Occipital lobe (tissue), 2 donors: ENCODE results near the gene COMMD2. TPM values are rescaled to one million over a fixed set of nuclear protein-coding genes. Genes with fewer than 3 reads are reported as not detected.

Experiments
- DNase-seq: peaks from one replicate; lab custom pipeline; 2025; lab: John Stamatoyannopoulos, UW
- total RNA-seq: library from RNA; depleted of rRNA; stranded (reverse); fragments of >200 nt; gene quantifications from one replicate; pipeline ENCODE4 v1.2.3, GENCODE V29; 2014

Gene COMMD2
- total RNA-seq, 1 donor from 2014 or later, result 126 TPM

DNA sequence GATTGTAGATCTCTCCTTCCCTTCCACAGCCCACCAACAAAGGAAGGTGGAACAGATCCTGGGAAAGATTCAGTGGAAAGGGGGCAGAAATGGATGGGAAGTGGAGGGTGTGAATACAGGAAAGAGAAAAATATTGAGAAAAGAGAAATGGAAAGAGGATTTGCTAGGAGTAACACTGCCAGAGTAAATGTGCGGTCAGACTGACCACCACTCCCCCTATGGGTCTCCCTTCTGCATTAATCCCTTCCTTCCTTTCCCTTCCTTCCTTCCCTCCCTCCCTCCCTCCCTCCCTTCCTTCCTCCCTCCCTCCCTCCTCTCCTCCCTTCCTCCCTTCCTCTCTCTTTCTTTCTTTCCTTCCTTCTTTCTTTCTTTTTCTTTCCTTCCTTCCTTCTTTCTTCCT is 12.0 kb upstream of the COMMD2 start:
- DNase-seq, result no peak

- DNase-seq, result no peak
Observed at GRCh38 chr3:149763565-149764195, 11.4 kb upstream of the COMMD2 start.

- no peak for DNase-seq
Observed at GRCh38 chr3:149753717-149754116, 1.4 kb upstream of the COMMD2 start.

- no peak for DNase-seq
Observed at GRCh38 chr3:149752788-149753136, 473 bp upstream of the COMMD2 start.

DNA sequence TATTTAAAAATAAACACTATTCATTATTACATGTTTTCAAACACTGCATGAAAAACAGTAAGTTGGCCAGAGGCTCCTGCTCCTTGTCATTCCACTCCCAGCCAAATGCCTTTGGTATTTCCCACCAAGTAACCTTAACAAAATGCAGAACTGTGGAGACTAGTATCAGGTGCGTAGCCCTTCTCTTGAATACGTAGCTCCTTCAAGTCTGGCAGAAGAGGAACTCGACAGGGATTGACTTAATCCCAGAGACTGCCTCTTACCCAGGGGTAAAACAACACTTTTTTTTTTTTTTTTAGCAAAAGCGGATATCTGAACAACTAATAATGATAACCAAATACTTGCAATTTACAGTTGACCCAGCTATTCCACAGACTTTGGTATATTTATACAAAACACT is 738 bp downstream of the COMMD2 start:
- DNase-seq, result no peak

DNA sequence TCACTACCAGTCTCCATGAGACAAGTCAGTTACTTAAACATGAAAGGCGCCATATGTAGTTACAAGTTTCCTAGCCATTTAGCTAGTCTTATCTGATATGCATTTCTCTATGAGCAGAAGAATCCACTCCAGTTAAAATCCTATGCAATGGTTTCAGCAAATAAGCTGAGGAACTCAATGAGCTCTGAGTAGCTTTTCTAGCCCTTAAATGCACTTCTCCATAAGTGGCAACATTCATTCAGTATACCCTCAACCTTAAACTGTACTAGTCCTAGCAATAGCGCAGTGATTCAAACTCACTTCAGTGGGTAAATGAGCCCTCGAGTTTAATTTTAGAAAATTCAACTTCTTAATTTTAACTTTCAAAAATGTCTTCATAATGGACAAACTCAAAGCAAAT is 7.7 kb downstream of the COMMD2 start:
- DNase-seq, result no peak

GRCh38 chr3:149744151-149744550 is 8.1 kb downstream of the COMMD2 start:
- no peak for DNase-seq

- DNase-seq, result no peak
Observed at GRCh38 chr3:149739396-149739795, 12.9 kb downstream of the COMMD2 start.

- no peak for DNase-seq
Observed at GRCh38 chr3:149738876-149739275, 13.4 kb downstream of the COMMD2 start.

DNA sequence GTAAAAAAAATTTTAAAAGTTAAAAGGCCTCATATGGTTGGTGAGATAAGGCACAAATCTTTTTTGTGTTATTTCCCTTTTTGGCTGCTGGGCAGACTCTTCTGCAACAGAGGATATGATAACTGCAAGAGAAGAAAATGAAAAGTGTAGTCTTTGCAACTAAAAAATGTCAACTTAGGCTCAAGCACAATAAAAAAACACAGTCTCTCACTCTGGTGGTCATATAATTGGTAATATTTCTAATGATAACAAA is 15.4 kb downstream of the COMMD2 start:
- no peak for DNase-seq

DNA sequence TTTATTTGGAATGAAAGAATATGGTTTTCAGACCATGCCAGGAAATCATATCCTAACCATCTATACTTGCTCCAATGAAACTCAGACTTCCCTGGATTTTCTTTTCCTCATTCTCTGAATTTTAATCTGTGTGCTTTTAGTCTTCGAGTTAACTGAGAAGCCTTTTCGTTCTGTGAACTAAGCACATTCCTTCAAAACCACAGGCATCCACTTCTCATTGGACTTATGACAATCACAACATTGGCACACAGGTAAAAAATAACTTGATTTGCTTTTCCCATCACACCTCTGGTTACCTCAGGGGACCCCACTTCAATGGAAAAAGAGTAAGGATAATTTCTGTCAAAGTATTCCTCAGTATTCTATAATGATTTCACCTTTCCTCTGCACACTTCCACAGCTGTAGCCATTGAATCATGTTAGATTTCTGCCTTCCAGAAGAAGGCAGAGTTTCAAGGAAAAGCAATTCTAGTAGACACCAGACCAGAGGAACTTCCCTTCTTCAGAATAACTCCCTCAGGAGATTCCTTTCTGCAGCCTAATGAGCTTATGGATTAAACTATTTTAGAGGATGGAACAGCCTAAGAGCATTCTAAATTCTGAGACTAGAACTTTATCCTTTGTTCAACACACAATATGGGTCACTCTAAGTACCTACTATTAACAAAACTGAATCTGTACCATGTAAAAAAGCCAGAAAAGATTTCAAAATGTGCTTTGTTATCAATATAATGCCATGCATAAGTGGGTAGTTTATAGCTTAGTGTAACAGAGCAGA is 15.9 kb downstream of the COMMD2 start:
- DNase-seq, result no peak

GRCh38 chr3:149732234-149732633 is 20.1 kb downstream of the COMMD2 start:
- no peak for DNase-seq

DNA sequence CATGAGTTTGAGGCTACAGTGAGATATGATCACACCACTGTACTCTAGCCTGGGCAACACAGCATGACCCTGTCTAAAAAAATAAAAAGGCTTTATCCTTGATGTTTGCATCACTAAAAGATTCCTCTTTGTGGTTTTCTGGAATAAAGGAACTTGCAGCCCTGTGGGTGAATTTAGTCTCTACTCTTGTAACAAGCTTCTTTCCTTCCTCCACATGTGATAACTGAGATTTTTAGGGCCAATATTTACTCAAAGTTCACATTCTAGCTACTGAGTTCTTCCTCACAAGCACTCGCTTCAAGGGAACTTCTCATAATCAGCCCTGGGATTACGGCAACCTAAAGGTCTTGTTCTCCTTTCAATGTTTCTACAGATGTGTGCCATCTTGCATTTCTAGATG is 24.6 kb downstream of the COMMD2 start:
- DNase-seq, result no peak

DNA sequence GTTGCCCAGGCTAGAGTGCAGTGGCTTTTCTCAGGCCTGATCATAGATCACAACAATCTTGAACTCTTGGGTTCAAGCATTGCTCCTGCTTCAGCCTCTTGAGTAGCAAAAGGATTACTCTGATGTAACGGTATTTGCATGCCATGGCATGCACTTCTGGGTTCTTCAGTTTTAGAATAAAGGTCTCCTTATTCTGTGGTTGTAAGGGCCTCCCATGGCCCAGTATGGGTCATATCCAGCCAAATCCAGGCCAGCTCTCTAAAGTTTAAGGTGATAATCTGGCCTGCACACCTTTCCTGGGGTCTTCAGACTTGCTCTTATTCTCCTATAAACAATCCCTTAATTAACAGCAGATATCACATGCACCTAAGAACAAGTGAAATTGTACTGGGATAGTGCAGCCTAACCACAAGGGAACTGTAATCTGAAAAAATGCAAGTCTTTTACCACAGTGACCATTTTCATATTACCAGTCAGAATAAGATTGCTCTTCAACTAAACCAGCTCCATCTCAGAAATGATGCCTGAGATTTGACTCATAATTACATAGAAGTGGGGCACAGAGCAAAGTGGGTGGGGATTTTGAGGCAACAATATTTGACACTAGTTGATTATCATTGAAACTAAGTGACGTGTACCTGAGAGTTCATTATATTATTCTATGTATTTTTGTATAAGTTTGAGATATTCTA is 25.4 kb downstream of the COMMD2 start:
- no peak for DNase-seq

DNA sequence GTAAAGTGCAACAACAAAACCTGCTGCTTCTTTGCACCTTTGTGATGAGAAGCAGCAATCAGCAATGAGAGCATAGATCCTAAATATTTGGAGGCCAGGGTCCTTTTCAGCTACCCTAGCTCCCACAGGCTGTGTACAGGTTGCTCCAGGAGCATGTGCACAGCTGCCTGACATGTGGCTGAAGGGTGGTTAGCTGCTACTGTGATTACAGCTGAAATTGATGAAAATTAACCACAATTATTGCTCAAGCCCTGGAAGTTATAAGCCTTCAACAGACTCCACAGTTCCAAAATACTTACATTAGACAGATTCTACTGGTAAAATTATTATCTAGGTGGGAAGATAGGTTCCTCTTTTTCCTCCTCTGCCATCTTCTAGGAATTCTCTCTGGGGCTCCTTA is 28.5 kb downstream of the COMMD2 start:
- DNase-seq, result no peak

- DNase-seq, result no peak
Observed at GRCh38 chr3:149720918-149721317, 31.4 kb downstream of the COMMD2 start.

DNA sequence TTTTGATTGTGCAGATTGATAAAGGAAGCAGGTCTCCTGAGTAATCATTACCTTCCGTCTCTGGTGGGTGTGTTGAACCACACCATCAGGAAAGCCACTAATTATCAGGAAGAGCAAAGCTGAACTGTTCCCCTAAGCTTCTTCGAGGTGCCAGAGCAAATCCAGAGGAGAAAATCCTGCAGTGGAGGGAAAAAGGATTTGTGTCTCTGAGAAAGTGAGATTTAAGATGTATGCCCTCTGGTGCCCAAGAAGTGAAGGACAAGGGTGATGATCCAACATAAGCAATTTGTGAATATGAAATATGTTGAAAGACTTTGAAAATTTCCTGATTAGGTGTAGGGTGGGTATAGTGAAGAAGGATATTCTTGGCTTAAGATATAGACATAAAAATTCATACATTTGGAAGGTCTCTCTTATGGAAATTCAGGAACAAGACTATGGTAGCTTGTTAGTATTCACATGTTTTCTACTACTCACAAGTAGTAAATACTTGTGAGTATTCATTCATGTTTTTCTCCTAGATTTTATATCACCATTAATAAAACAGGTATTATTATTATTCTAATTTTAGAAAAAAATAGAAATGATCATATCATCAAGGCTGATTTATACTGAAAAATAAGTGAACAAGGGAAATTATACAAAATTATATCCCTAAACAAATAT is 34.8 kb downstream of the COMMD2 start:
- no peak for DNase-seq

DNA sequence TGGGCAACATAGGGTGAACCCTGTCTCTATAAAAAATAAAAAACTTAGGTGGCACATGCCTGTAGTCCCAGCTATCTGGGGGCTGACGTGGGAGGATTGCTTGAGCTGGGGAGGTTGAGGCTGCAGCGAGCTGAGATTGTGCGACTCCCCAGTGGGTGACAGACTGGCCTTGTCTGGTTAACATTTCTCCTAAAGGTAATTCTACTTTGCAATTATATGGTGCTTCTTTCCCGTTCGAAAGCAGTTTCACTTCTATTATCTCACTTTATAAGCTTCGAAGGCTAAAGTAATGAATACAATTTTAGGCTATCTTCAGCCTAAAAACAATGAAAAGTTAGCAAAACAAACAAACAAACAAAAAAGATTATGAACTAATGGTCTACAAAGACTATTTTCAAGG is 35.3 kb downstream of the COMMD2 start:
- DNase-seq, result no peak

DNA sequence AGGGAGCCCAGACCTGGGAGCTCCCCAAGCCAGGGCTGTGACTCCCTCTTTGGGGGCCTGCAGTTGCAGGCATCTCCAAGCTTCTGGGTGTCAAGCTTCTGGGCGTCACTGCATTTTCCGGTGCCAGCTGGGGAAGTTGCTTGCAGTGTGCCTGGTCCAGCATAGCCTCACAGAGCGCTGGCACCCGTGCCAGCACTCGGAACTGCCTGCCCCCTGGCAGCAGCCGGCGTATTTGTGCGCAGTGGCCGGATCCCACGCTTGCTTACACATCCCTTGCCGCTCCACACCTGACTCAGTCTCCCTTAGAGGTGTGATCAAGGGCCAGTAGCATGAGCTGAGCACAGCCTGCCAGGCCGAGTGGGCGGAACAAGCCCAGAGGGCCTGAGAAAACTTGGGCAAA is 37.0 kb downstream of the COMMD2 start:
- no peak for DNase-seq

DNA sequence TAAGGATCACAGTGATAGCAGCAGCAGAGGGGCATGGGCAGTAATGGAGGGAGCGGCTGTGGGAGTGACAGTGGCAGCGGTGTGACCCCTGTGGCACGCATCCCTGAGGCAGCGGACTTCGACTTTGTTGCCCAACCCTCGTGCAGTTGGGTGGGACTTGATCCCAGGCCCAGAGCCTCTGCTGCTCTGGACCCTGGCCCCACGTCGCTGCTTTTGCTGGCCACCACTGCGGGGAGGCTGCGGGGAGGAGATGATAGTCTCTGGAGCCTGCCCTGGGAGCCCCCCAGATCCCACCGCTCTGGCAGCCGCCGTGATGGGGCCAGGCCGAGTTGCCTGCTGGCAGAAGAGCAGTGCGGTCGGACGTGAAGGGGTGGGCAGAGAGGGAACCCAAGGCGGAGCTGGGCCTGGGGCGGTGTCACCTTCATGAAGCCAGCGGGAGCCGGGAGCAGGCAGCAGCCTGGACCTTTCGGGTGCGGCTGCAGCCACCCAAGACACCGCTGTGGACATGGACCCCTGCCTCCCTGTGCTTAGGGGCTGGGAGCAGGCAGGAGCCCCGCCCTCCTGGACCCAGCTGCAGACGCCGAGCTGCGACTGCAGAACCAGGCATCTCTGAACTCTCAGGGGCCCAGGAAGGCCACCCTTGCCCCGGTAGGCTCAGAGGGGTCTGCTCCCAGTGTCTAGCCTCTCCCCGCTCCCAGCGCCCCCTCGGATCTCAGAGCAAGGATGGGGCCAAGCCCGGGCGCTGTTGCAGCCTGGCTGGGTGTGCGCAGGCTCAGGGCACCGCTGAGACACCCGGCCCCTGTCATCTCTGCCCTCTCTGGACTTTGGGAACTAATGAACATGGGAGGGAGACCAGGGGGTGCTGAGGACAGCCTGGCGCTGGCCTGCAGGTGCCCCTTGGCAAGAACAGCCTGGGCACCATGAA is 38.3 kb downstream of the COMMD2 start:
- DNase-seq, result no peak

DNA sequence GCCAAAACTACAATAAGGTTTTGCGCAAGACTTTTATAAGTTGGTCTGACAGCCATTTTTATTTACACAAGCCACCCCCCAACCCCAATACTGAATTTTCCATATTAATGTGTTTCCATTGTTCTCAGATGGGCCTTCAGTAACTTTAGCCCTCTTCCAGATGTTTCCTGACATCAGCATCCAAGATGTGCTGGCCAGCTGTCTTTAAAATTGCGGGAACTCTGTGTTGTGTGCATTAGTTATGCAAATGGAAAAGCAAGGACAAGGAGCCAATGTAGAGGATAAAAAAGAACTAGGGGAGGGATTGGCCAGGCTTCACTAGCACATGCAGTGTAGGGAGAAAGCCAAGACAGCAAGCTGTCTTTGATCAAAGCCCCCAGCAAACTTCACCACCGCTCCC is 45.4 kb downstream of the COMMD2 start:
- DNase-seq, result no peak

GRCh38 chr3:149705416-149705815 is 46.9 kb downstream of the COMMD2 start:
- no peak for DNase-seq
